Measurements from ENCODE around the gene MRPS15.

MRPS15 gene

DNA sequence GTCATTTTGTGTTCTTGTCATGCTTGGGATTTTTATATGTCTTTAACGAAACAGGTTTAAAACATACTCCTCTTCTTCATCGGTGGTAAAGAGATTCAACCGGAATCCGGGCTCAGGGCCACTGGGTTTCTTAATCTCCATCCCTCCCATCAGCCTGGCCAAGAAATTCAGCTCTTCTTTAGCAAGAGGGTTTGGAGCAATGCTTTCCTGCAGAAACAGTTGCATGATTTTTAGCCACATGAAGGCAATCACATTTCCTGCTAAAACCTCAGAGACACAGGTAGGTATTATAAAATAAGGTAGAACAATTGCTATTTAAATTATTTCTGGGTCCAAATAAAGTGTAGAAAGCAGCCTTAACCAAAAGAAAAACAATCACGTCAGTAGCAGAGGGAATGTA lies 43.8 kb downstream of the MRPS15 start:
- DNase-seq (ENCODE audit: low read depth in 2 of 2) = no peak

GRCh38 chr1:36419569-36419968 lies 44.6 kb downstream of the MRPS15 start:
- DNase-seq (ENCODE audit: low read depth in 2 of 2) = no peak

DNA sequence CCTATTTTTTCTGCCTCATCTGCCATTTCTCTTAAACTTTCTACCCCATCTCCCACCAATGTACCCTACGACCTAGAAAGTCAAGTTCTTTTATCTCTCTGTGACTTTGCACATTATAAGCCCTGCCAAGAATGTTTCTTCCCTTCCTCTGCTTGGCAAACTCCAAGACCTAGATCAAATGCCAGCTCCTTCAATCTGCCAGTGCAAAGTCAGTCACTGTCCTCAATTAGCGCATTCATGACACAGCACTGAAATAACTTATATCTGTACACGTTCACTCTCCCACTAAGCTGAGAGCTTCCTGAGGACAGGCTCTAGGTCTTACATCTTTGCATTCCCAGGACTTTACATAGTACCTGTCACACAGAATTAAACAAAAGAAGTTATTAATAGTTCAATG lies 45.0 kb downstream of the MRPS15 start:
- no peak for DNase-seq (ENCODE audit: low read depth in 2 of 2)

DNA sequence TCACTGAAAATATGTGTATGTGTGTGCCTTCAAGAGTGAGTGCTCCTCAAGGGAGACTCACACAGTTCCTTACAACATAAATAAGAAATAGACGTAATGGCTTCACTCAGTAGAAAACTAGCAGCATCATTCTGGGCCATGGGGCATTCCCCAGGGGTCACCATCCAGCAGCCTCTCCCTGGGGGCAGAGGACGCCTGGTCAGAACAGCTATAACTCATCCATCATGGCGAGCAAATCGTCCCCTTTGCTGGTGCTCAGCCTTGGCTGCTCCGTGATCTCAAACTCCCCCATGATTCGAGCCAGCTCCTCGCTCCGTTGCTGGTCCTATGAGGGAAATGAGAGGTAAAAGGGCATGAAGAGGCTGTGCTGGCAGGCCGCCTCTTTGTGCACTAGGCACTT lies 46.3 kb downstream of the MRPS15 start:
- no peak for DNase-seq (ENCODE audit: low read depth in 2 of 2)

DNA sequence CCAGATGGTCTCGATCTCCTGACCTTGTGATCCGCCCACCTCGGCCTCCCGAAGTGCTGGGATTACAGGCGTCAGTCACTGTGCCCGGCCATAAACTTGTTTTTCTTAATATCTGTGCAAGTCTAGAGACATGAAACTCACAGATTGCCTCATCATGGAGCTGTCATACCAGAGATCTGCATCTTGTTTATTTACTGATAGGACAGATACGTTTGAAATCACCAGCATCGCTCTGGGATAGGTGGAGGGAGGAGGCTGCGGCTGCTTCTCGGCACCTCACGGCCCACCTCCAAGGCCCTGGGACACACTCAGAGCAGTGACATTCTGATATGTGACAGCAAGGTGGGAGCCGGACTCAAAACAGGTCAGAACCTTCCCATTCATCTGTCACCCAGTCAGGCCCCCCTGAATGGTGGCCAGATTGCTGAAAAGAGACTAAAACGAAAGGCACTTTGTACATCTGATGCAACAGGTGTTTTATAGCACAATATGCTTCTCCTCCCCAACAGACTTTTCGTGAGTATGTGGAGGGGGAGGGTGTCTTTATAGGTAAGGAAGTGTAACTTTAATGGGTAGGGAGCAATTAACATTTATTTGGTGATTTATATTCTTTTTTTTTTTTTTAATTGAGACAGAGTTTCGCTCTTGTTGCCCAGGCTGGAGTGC lies 48.4 kb downstream of the MRPS15 start:
- no peak for DNase-seq (ENCODE audit: low read depth in 2 of 2)

DNA sequence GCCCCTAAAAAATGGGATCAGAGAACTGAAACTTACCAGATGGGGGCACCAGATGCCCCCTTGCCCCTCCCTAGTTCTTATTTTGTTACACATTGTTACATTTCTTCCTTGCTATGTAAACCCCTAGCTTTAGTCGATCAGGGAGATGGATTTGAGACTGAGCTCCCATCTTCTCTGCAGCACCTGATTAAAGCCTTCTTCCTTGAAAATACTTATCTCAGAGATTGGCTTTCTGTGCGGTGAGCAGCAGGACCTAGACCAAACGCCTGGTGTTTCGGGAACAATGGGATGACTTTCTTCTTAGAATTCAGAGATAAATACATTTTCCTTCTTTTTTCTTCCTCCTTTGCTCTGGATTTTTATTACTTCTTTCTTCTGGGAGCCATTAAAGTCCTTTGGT lies 49.8 kb downstream of the MRPS15 start:
- DNase-seq (ENCODE audit: low read depth in 2 of 2) = no peak

- DNase-seq (ENCODE audit: low read depth in 2 of 2) = no peak
Measured at GRCh38 chr1:36411674-36412648, 52.2 kb downstream of the MRPS15 start.

GRCh38 chr1:36408479-36408878 lies 55.7 kb downstream of the MRPS15 start:
- no peak for DNase-seq (ENCODE audit: low read depth in 2 of 2)

DNA sequence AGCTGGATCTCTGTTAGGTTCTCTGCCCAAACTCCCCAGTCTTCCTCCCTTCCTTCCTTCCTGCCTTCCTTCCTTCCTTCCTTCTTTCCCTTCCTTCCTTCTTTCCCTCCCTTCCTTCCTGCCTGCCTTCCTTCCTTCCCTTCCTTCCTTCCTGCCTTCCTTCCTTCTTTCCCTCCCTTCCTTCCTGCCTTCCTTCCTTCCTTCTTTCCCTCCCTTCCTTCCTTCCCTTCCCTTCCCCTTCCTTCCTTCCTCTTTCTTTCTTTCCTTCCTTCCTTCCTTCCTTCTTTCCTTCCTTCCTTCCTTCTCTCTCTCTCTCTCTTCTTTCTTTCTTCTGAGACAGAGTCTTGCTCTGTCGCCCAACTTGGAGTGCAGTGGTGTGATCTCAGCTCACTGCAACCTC lies 57.7 kb downstream of the MRPS15 start:
- DNase-seq (ENCODE audit: low read depth in 2 of 2) = no peak

Data from activated CD8-positive, alpha-beta memory T cell treated with anti-CD3 and anti-CD28 coated beads for 4 hours (primary cell).